ENCODE measurements around the gene SULT1C3.

GRCh38 chr2:108236676-108237335 is 3.0 kb upstream of the SULT1C3 start:
- TF ChIP-seq ZNF8 (CRISPR knock-in tag; IDR thresholded peaks at IDR 0.05) (no peak), GLIS3 (CRISPR knock-in tag; IDR thresholded peaks at IDR 0.05) (no peak), TSHZ2 (CRISPR knock-in tag; IDR thresholded peaks at IDR 0.05) (no peak), ARNTL (CRISPR knock-in tag; IDR thresholded peaks at IDR 0.05; ENCODE audit: borderline replicate concordance, low read depth) (no peak), ZFP3 (CRISPR knock-in tag; IDR thresholded peaks at IDR 0.05) (no peak), ZFP30 (CRISPR knock-in tag; IDR thresholded peaks at IDR 0.05) (no peak), ESRRG (CRISPR knock-in tag; IDR thresholded peaks at IDR 0.05) (no peak), ZC3H10 (CRISPR knock-in tag; IDR thresholded peaks at IDR 0.05) (no peak), RARB (CRISPR knock-in tag; IDR thresholded peaks at IDR 0.05) (no peak), ZNF565 (CRISPR knock-in tag; conservative IDR thresholded peaks at IDR 0.05; ENCODE audit: low read depth) (no peak)
- TF ChIP-seq, protein P1, sequence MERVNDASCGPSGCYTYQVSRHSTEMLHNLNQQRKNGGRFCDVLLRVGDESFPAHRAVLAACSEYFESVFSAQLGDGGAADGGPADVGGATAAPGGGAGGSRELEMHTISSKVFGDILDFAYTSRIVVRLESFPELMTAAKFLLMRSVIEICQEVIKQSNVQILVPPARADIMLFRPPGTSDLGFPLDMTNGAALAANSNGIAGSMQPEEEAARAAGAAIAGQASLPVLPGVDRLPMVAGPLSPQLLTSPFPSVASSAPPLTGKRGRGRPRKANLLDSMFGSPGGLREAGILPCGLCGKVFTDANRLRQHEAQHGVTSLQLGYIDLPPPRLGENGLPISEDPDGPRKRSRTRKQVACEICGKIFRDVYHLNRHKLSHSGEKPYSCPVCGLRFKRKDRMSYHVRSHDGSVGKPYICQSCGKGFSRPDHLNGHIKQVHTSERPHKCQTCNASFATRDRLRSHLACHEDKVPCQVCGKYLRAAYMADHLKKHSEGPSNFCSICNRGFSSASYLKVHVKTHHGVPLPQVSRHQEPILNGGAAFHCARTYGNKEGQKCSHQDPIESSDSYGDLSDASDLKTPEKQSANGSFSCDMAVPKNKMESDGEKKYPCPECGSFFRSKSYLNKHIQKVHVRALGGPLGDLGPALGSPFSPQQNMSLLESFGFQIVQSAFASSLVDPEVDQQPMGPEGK (CRISPR knock-in tag; IDR thresholded peaks at IDR 0.05; ENCODE audit: borderline replicate concordance) = no peak

Measured in SK-N-SH treated with all-trans-retinoic acid at 6 μM for 48 hours (cell line).